Calu3 (cell line): ENCODE data around the gene FITM1. TPM values are rescaled to one million over a fixed set of nuclear protein-coding genes. Genes with fewer than 3 reads are reported as not detected.

Source experiments
- BruUV-seq: library from RNA; stranded (reverse); fragments of 400-500 nt; replicated peaks from 2 replicates; lab custom pipeline; 2021; lab: Mats Ljungman, UMichigan
- CTCF ChIA-PET: fragments of 300-600 bp; sonication (Branson Sonifier 250); formaldehyde crosslinking; loops from one replicate; lab custom pipeline; 2022; ENCODE audit warnings: antibody characterized with exemption; lab: Charles Lee
- DNase-seq: peaks from one replicate; pipeline ENCODE4 v3.0.0; 2022
- H3K27ac Mint-ChIP-seq: one replicate; pipeline ENCODE4 v1.8.0; 2022; ENCODE audit warnings: mixed read lengths; ENCODE audit not compliant: unreplicated experiment
- H3K27me3 Mint-ChIP-seq: one replicate; pipeline ENCODE4 v1.8.0; 2022; ENCODE audit warnings: mixed read lengths; ENCODE audit not compliant: unreplicated experiment
- H3K36me3 Mint-ChIP-seq: one replicate; pipeline ENCODE4 v1.8.0; 2022; ENCODE audit warnings: mild to moderate bottlenecking, moderate library complexity, mixed read lengths; ENCODE audit not compliant: insufficient read depth, unreplicated experiment
- H3K4me1 Mint-ChIP-seq: one replicate; pipeline ENCODE4 v1.8.0; 2022; ENCODE audit warnings: mild to moderate bottlenecking, low read depth, mixed read lengths; ENCODE audit not compliant: unreplicated experiment
- H3K4me3 Mint-ChIP-seq: one replicate; pipeline ENCODE4 v1.8.0; 2022; ENCODE audit warnings: mild to moderate bottlenecking, low read depth, moderate library complexity, mixed read lengths; ENCODE audit not compliant: unreplicated experiment
- H3K9me3 Mint-ChIP-seq: one replicate; pipeline ENCODE4 v1.8.0; 2022; ENCODE audit warnings: low read depth, mixed read lengths; ENCODE audit not compliant: unreplicated experiment
- intact Hi-C: fragments of 100-400 bp; cut with micrococcal nuclease; formaldehyde crosslinking; loops from one replicate; pipeline ENCODE4 v1.10.0; 2022; ENCODE audit not compliant: unreplicated experiment
- total RNA-seq: library from RNA; stranded (reverse); gene quantifications from 2 replicates; pipeline ENCODE4 v1.2.3, GENCODE V29; 2022
- TF ChIP-seq, protein P1 (sequence below): fragments of 200-600 bp; IDR thresholded peaks from one replicate; pipeline ENCODE4 v1.8.0; 2022; ENCODE audit warnings: antibody characterized with exemption; ENCODE audit not compliant: unreplicated experiment

The FITM1 gene
- total RNA-seq, 1 experiment from 2014 or later, result 0.47 TPM

- Mint-ChIP-seq H3K27ac (no peak overlapping the region), H3K36me3 (peaks cover 49% of the 10 kb centered on the region), H3K4me3 (no peak overlapping the region), H3K27me3 (no peaks in the 10 kb centered on the region), H3K9me3 (no peaks in the 10 kb centered on the region), H3K4me1 (peaks cover 15% of the 10 kb centered on the region)
- TF ChIP-seq, protein P1, sequence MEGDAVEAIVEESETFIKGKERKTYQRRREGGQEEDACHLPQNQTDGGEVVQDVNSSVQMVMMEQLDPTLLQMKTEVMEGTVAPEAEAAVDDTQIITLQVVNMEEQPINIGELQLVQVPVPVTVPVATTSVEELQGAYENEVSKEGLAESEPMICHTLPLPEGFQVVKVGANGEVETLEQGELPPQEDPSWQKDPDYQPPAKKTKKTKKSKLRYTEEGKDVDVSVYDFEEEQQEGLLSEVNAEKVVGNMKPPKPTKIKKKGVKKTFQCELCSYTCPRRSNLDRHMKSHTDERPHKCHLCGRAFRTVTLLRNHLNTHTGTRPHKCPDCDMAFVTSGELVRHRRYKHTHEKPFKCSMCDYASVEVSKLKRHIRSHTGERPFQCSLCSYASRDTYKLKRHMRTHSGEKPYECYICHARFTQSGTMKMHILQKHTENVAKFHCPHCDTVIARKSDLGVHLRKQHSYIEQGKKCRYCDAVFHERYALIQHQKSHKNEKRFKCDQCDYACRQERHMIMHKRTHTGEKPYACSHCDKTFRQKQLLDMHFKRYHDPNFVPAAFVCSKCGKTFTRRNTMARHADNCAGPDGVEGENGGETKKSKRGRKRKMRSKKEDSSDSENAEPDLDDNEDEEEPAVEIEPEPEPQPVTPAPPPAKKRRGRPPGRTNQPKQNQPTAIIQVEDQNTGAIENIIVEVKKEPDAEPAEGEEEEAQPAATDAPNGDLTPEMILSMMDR, result no peak
- no TSS peak for BruUV-seq
- intact Hi-C loops, result no loop called here
- CTCF ChIA-PET, result no interaction called here
- DNase-seq, result no peak
These were observed 26.4 kb downstream of the FITM1 start for GRCh38 chr14:24156840-24157239.

DNA sequence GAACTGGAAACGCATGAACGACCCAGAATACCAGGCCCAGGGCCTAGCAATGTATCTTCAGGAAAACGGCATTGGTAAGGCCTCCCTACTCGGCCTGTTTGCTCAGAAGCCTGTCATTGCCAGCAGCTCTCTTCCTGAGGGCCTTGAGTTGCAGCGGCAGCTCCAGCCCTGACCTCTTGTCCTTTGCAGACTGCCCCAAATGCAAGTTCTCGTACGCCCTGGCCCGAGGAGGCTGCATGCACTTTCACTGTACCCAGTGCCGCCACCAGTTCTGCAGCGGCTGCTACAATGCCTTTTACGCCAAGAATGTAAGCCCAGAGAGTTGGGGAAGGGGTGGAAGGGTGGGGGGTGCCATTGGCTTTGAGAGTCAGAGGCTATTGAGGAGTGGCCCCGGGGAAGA, 26.9 kb downstream of the FITM1 start:
- BruUV-seq, result no TSS peak

DNA sequence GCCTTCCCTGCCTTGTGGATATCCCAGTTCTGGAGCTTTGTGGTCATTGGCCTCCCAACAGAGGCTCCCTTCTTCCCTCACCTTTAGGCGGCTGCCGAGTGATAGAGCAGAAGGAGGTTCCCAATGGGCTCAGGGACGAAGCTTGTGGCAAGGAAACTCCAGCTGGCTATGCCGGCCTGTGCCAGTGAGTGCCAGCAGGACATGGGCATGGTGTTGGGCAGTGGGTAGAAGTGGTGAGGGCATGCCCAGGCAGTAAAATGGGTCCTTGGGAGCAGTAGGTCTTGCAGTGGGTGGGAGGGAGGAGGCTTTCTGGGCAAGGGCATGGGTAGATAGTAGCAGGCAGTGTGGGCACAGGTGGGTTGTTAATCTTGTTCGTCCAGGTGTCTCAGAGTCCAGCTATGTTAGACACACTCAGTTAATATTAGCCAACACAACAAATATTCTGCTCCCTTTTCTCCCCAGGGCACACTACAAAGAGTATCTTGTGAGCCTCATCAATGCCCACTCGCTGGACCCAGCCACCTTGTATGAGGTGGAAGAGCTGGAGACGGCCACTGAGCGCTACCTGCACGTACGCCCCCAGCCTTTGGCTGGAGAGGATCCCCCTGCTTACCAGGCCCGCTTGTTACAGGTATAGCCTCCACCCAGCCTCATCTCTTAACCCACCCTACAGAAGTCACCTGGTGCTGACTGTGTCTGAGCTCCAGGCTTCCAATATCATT, 29.5 kb downstream of the FITM1 start:
- Mint-ChIP-seq H3K27me3 (no peaks in the 10 kb centered on the region), H3K9me3 (no peaks in the 10 kb centered on the region), H3K4me3 (peak overlapping the region; percentile 76), H3K36me3 (peaks cover 66% of the 10 kb centered on the region), H3K27ac (peak overlapping the region; percentile 86), H3K4me1 (peaks cover 15% of the 10 kb centered on the region)
- CTCF ChIA-PET, result interaction anchor here (0.6 to 2.4 kb wide), 6 partner anchors 13 to 83 kb away, joined by 3 to 14 read pairs (median 4); partner anchors contain the start of genes PCK2 and RNF31
- TF ChIP-seq, protein P1, result no peak
- intact Hi-C loops, result loop anchor here (2.0 kb wide), 2 partner anchors 13 to 45 kb away; partner anchors contain the start of genes DCAF11, NRL, PSME2 and RNF31
- no TSS peak for BruUV-seq
- no peak for DNase-seq

More for the DNA sequence above, 26.9 kb downstream of the FITM1 start:
- no peaks in the 10 kb centered on the region for H3K9me3 Mint-ChIP-seq
- H3K27me3 Mint-ChIP-seq, result no peaks in the 10 kb centered on the region
- H3K4me1 Mint-ChIP-seq, result peaks cover 15% of the 10 kb centered on the region
- intact Hi-C loops, result no loop called here
- TF ChIP-seq, protein P1, result no peak
- no peak overlapping the region for H3K4me3 Mint-ChIP-seq
- CTCF ChIA-PET, result no interaction called here
- no peak overlapping the region for H3K27ac Mint-ChIP-seq
- no peak for DNase-seq
- H3K36me3 Mint-ChIP-seq, result peaks cover 53% of the 10 kb centered on the region

DNA sequence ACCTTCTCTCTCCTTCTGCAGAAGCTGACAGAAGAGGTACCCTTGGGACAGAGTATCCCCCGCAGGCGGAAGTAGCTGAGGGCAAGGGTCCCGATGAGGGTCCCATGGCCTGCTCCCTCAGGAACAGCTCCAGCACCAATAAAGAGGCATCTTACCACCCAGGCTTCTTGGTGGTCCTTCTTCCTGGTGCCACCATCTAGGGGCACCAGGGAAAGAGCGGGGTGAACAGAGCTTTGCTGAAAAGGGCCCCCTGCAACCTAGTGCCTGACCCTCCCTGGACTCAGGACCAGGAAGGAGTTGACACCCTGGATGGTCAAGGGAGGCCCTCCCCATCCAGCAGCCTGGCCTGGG, 30.0 kb downstream of the FITM1 start:
- H3K4me3 Mint-ChIP-seq, result peak overlapping the region; percentile 76
- H3K9me3 Mint-ChIP-seq, result no peaks in the 10 kb centered on the region
- peaks cover 65% of the 10 kb centered on the region for H3K36me3 Mint-ChIP-seq
- peak overlapping the region; percentile 86 for H3K27ac Mint-ChIP-seq
- DNase-seq, result no peak
- no TSS peak for BruUV-seq
- CTCF ChIA-PET, result interaction anchor here (1.2 to 2.4 kb wide), 11 partner anchors 14 to 102 kb away, joined by 3 to 24 read pairs (median 7); partner anchors contain the start of genes DCAF11, EMC9, NRL and PCK2
- TF ChIP-seq, protein P1, result no peak
- intact Hi-C loops, result loop anchor here (2.0 kb wide), 2 partner anchors 14 to 46 kb away; partner anchors contain the start of genes DCAF11, NRL, PSME2 and RNF31
- H3K27me3 Mint-ChIP-seq, result no peaks in the 10 kb centered on the region
- peaks cover 15% of the 10 kb centered on the region for H3K4me1 Mint-ChIP-seq
